ENCODE results near the gene ZBTB14.

Gene ZBTB14

DNA sequence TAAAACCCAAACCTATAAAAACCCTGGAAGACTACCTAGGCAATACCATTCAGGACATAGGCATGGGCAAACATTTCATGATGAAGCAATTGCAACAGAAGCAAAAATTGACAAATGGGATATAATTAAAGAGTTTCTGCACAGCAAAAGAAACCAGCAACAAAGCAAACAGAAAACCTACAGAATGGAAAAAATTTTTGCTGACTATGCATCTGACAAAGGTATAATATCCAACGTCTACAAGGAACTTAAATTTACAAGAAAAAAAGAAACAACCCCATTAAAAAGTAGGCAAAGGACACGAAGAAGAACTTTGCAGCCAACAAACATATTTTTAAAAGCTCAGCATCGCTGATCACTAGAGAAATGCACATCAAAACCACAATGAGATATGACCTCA is 28.8 kb downstream of the ZBTB14 start:
- no peak overlapping the region for H3K4me3 ChIP-seq (ENCODE audit: low read depth in 1 of 5, low read length in 5 of 5)
- no peaks in the 10 kb centered on the region for H3K36me3 ChIP-seq (ENCODE audit: control insufficient read depth in 5 of 5, insufficient read depth in 5 of 5, low read length in 5 of 5)
- peaks cover 0 to 4% (median 2%) of the 10 kb centered on the region in 5 donors for H3K9me3 ChIP-seq (ENCODE audit: control insufficient read depth in 5 of 5, low read length in 5 of 5)
- no peak overlapping the region for H3K9ac ChIP-seq (ENCODE audit: low read length in 5 of 5)
- no peak overlapping the region for H3K27ac ChIP-seq (ENCODE audit: low read depth, low read length)
- peaks cover 0 to 14% (median 7%) of the 10 kb centered on the region in 5 donors for H3K4me1 ChIP-seq (ENCODE audit: control insufficient read depth in 5 of 5, insufficient read depth in 5 of 5, low read length in 5 of 5)
- no peaks in the 10 kb centered on the region for H3K27me3 ChIP-seq (ENCODE audit: control insufficient read depth in 5 of 5, insufficient read depth in 4 of 5, low read length in 5 of 5)

DNA sequence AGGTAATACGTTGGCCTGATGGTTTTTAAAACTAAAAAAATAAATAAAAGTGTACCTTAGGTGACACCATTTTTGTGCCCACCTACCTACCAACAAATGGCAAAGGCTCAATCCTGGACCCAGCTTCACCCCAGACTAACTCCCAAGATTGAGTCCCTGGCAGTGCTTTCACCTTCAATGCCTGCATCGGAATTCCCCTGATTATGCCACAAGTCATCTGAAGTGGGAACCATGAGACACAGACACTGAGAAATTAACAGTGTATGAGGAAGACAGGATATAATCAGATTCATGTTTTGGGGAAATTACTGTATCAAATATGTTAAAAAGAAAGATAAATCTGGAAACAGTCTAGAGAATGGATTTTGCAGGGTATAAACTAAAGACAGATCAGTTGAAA is 41.6 kb downstream of the ZBTB14 start:
- no peak overlapping the region for H3K9ac ChIP-seq (ENCODE audit: low read length in 5 of 5)
- no peaks in the 10 kb centered on the region for H3K36me3 ChIP-seq (ENCODE audit: control insufficient read depth in 5 of 5, insufficient read depth in 5 of 5, low read length in 5 of 5)
- no peak overlapping the region for H3K27ac ChIP-seq (ENCODE audit: low read depth, low read length)
- H3K4me1 ChIP-seq (ENCODE audit: control insufficient read depth in 5 of 5, insufficient read depth in 5 of 5, low read length in 5 of 5), result no peaks in the 10 kb centered on the region
- H3K9me3 ChIP-seq (ENCODE audit: control insufficient read depth in 5 of 5, low read length in 5 of 5), result no peaks in the 10 kb centered on the region
- H3K4me3 ChIP-seq (ENCODE audit: low read depth in 1 of 5, low read length in 5 of 5), result no peak overlapping the region
- no peaks in the 10 kb centered on the region for H3K27me3 ChIP-seq (ENCODE audit: control insufficient read depth in 5 of 5, insufficient read depth in 4 of 5, low read length in 5 of 5)

DNA sequence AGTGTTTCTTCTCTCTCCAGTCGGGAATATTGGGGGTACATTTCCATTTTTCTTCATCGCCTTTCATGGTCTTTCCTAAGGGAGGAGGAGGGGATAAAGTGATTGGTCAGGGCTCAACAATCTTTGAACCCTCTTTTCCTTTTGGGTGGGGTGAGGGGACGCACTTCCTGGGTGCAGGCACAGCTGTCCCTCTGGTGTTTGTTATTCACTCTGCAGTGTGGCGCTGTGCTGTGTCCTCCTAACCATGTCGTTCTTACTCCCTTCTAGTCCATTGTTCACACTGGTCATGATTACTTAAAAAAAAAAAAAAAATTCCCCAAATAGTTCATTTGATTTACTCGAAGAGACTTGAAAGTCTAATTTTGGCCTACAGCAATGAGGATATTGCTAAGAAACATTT is 44.4 kb downstream of the ZBTB14 start:
- no peaks in the 10 kb centered on the region for H3K9me3 ChIP-seq (ENCODE audit: control insufficient read depth in 5 of 5, low read length in 5 of 5)
- H3K27ac ChIP-seq (ENCODE audit: low read depth, low read length), result no peak overlapping the region
- H3K9ac ChIP-seq (ENCODE audit: low read length in 5 of 5), result no peak overlapping the region
- H3K27me3 ChIP-seq (ENCODE audit: control insufficient read depth in 5 of 5, insufficient read depth in 4 of 5, low read length in 5 of 5), result no peaks in the 10 kb centered on the region
- no peak overlapping the region for H3K4me3 ChIP-seq (ENCODE audit: low read depth in 1 of 5, low read length in 5 of 5)
- peaks cover 0 to 4% (median 0%) of the 10 kb centered on the region in 5 donors for H3K36me3 ChIP-seq (ENCODE audit: control insufficient read depth in 5 of 5, insufficient read depth in 5 of 5, low read length in 5 of 5)
- peaks cover 0 to 8% (median 6%) of the 10 kb centered on the region in 5 donors for H3K4me1 ChIP-seq (ENCODE audit: control insufficient read depth in 5 of 5, insufficient read depth in 5 of 5, low read length in 5 of 5)

DNA sequence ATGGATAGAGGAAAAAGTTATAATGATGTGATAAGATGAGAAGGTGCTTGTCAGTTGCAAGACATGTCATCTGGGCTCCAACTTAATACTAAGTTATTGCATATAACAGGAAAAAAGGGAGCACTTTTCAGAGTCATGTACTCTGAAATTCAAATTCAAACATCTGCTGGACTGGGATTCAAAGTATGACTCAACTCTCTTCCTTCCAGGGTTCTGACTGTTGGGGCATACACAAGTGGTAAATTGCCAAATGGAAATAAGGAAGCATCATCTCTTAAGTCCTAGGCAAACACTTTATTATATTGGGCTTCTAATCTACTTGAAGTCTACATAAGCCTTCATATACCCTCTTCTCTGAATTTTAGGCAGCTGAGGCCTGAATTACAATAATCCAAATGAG is 44.9 kb downstream of the ZBTB14 start:
- no peak overlapping the region for H3K4me3 ChIP-seq (ENCODE audit: low read depth in 1 of 5, low read length in 5 of 5)
- H3K27me3 ChIP-seq (ENCODE audit: control insufficient read depth in 5 of 5, insufficient read depth in 4 of 5, low read length in 5 of 5), result no peaks in the 10 kb centered on the region
- no peak overlapping the region for H3K9ac ChIP-seq (ENCODE audit: low read length in 5 of 5)
- H3K36me3 ChIP-seq (ENCODE audit: control insufficient read depth in 5 of 5, insufficient read depth in 5 of 5, low read length in 5 of 5), result peaks cover 0 to 4% (median 0%) of the 10 kb centered on the region in 5 donors
- H3K4me1 ChIP-seq (ENCODE audit: control insufficient read depth in 5 of 5, insufficient read depth in 5 of 5, low read length in 5 of 5), result peaks cover 0 to 8% (median 6%) of the 10 kb centered on the region in 5 donors
- no peak overlapping the region for H3K27ac ChIP-seq (ENCODE audit: low read depth, low read length)
- H3K9me3 ChIP-seq (ENCODE audit: control insufficient read depth in 5 of 5, low read length in 5 of 5), result no peaks in the 10 kb centered on the region

DNA sequence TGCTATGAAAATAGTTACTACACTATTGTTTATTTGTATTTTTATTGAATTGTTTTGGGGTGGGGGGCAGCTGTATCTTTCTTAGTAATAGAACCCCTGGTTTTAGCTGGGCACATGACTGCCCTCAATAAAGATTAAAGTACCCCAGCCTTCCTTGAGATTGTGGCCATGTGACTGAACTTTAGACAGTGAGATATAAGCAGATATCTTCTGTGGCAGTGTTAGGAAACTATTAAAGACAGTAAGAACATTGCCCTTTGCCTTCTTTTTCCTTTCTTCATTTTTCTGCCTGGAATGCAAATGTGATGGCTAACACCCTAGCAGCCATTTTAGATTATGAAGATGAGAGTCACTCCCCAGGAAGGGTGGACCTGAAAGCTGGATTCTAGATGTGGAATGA is 50.6 kb downstream of the ZBTB14 start:
- H3K9me3 ChIP-seq (ENCODE audit: control insufficient read depth in 5 of 5, low read length in 5 of 5), result no peaks in the 10 kb centered on the region
- peaks cover 12 to 29% (median 23%) of the 10 kb centered on the region in 5 donors for H3K36me3 ChIP-seq (ENCODE audit: control insufficient read depth in 5 of 5, insufficient read depth in 5 of 5, low read length in 5 of 5)
- no peak overlapping the region for H3K4me3 ChIP-seq (ENCODE audit: low read depth in 1 of 5, low read length in 5 of 5)
- peaks cover 0 to 36% (median 18%) of the 10 kb centered on the region in 5 donors for H3K4me1 ChIP-seq (ENCODE audit: control insufficient read depth in 5 of 5, insufficient read depth in 5 of 5, low read length in 5 of 5)
- H3K27me3 ChIP-seq (ENCODE audit: control insufficient read depth in 5 of 5, insufficient read depth in 4 of 5, low read length in 5 of 5), result no peaks in the 10 kb centered on the region
- H3K27ac ChIP-seq (ENCODE audit: low read depth, low read length), result no peak overlapping the region
- H3K9ac ChIP-seq (ENCODE audit: low read length in 5 of 5), result no peak overlapping the region

DNA sequence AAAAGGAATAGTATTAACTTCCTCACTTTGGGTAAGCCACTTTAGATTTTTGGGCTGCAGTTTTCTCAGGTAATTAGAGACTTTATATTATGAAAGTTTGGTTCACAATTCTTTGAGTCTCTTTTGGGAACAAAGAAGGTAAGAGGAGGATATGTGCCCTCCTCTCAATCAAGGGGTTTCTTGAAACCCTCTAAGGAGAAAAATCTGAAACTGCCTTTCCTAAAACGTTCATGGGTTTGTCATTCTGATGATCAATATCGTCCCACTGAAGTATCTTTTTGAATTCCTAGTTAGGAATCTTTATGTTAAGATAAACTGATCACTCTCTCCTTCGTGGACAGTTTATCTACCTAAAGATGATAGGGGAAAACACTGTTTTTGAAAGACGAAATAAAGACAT is 56.1 kb downstream of the ZBTB14 start:
- peaks cover 12 to 26% (median 19%) of the 10 kb centered on the region in 5 donors for H3K36me3 ChIP-seq (ENCODE audit: control insufficient read depth in 5 of 5, insufficient read depth in 5 of 5, low read length in 5 of 5)
- H3K27me3 ChIP-seq (ENCODE audit: control insufficient read depth in 5 of 5, insufficient read depth in 4 of 5, low read length in 5 of 5), result no peaks in the 10 kb centered on the region
- H3K27ac ChIP-seq (ENCODE audit: low read depth, low read length), result peak overlapping the region; percentile 97
- H3K4me1 ChIP-seq (ENCODE audit: control insufficient read depth in 5 of 5, insufficient read depth in 5 of 5, low read length in 5 of 5), result peaks cover 0 to 57% (median 35%) of the 10 kb centered on the region in 5 donors
- peak overlapping the region; percentile 87 to 96 (median 91) for H3K4me3 ChIP-seq (ENCODE audit: low read depth in 1 of 5, low read length in 5 of 5)
- H3K9me3 ChIP-seq (ENCODE audit: control insufficient read depth in 5 of 5, low read length in 5 of 5), result peaks cover 0 to 3% (median 0%) of the 10 kb centered on the region in 5 donors
- peak overlapping the region; percentile 78 to 98 (median 97) for H3K9ac ChIP-seq (ENCODE audit: low read length in 5 of 5)

All from subcutaneous abdominal adipose tissue (tissue), 5 donors.